Skeletal muscle tissue (tissue), 4 donors: ENCODE results near the gene GLT6D1. TPM values are rescaled to one million over a fixed set of nuclear protein-coding genes. Genes with fewer than 3 reads are reported as not detected.

Experiments
- H3K27ac ChIP-seq: one replicate; pipeline ENCODE4 v1.7.0; 2013; ENCODE audit warnings: mild to moderate bottlenecking, low read depth, low read length, inconsistent platforms
- H3K27me3 ChIP-seq, 3 donors: one replicate each; pipeline ENCODE4 v1.7.0; 2013; ENCODE audit warnings: low read length in 3 of 3; ENCODE audit not compliant: control insufficient read depth in 3 of 3, insufficient read depth in 3 of 3
- H3K36me3 ChIP-seq, 3 donors: one replicate each; pipeline ENCODE4 v1.7.0; 2013; ENCODE audit warnings: low read length in 3 of 3; ENCODE audit not compliant: control insufficient read depth in 3 of 3, insufficient read depth in 3 of 3
- H3K4me1 ChIP-seq, 3 donors: one replicate each; pipeline ENCODE4 v1.7.0; 2013; ENCODE audit warnings: low read length in 3 of 3, mild to moderate bottlenecking in 3 of 3; ENCODE audit not compliant: control insufficient read depth in 3 of 3, insufficient read depth in 3 of 3
- H3K4me3 ChIP-seq, 3 donors: one replicate each; pipeline ENCODE4 v1.7.0; 2013; ENCODE audit warnings: low read length in 3 of 3
- H3K9ac ChIP-seq, 3 donors: one replicate each; pipeline ENCODE4 v1.7.0; 2013; ENCODE audit warnings: low read length in 3 of 3, mild to moderate bottlenecking in 3 of 3, moderate library complexity in 2 of 3, low read depth in 1 of 3
- H3K9me3 ChIP-seq, 3 donors: one replicate each; pipeline ENCODE4 v1.7.0; 2013; ENCODE audit warnings: low read length in 3 of 3; ENCODE audit not compliant: control insufficient read depth in 3 of 3
- total RNA-seq: library from RNA; depleted of rRNA; stranded (reverse); fragments of >200 nt; gene quantifications from one replicate; pipeline ENCODE4 v1.2.3, GENCODE V29; 2014
- donor health status: Osteomylitis.

GLT6D1 gene
- total RNA-seq, 1 donor from 2014 or later: not detected

DNA sequence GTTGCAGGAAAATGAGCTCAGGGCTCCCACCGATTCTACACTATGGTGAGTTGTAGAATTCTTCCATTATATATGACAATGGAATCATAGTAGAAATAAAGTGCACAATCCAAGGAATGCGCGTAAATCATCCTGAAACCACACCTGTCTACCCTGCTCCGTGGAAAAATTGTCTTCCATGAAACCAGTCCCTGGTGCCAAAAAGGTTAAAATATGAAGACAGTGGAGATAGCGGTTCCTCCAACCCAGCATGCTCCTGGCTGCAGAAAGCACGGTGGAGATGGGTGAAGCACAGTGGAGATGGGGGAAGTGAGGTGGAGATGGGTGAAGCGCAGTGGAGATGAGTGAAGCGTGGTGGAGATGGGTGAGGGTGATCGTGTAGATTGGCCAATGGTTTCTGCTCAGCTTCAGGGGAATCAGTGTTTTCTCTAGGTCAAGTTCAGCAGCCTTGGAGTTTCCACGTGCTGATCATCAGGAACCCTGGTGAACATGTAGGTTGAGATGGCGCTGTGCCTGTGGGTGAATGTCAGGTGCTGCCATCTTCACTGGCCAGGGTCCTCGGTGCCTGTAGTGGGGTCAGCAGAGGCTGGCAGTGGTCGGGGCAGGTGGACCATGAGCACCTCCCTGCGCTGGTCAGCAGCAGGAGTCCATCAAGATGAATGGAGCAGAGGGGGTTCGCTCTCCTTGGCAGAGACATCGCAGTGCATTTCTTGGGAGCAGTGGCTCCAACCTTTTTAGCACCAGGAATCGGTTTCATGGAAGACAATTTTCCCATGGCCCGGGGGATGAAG is 57.5 kb downstream of the GLT6D1 start:
- no peak overlapping the region for H3K27ac ChIP-seq
- H3K9ac ChIP-seq: no peak overlapping the region
- peaks cover 13 to 47% (median 37%) of the 10 kb centered on the region in 3 donors for H3K27me3 ChIP-seq
- no peaks in the 10 kb centered on the region for H3K9me3 ChIP-seq
- no peaks in the 10 kb centered on the region for H3K36me3 ChIP-seq
- no peak overlapping the region for H3K4me3 ChIP-seq
- H3K4me1 ChIP-seq: no peaks in the 10 kb centered on the region

DNA sequence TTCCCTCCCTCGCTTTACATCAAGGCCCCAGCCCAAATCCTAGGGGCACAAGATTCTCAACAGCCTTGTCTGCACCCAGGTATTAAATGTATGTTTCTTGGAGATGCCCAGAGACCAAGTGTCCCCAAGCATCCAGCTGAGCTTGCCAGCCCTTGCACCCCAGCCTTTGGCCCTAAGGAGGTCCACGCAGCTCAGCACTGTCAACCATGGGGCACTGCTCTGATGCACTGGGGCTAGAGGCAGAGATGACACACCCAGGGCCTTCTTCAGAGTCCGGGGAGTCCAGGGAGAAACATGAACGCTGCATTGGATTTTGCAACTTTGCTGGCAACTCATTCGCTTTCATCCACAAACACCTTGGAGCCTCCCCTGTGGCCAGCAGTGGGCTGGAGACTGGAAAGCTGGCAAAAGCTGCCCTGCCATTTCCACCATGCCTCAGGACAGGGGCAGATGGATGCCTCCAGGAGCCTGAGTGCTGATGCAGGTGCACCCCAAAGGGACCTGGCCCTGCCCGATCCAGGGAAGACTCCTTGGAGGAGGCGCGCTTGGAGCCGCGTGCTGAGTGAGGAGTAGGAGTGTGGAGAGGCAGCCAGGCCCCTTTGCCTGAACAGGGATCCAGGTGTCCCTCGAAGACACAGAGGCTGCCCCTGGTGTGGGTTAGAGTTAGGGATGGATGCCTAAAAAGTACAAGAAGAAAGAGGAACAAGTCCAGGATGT is 58.5 kb downstream of the GLT6D1 start:
- Histone ChIP-seq H3K27ac (no peak overlapping the region), H3K4me1 (no peaks in the 10 kb centered on the region), H3K4me3 (no peak overlapping the region), H3K9ac (no peak overlapping the region), H3K27me3 (peaks cover 15 to 46% (median 38%) of the 10 kb centered on the region in 3 donors), H3K9me3 (no peaks in the 10 kb centered on the region), H3K36me3 (no peaks in the 10 kb centered on the region)

DNA sequence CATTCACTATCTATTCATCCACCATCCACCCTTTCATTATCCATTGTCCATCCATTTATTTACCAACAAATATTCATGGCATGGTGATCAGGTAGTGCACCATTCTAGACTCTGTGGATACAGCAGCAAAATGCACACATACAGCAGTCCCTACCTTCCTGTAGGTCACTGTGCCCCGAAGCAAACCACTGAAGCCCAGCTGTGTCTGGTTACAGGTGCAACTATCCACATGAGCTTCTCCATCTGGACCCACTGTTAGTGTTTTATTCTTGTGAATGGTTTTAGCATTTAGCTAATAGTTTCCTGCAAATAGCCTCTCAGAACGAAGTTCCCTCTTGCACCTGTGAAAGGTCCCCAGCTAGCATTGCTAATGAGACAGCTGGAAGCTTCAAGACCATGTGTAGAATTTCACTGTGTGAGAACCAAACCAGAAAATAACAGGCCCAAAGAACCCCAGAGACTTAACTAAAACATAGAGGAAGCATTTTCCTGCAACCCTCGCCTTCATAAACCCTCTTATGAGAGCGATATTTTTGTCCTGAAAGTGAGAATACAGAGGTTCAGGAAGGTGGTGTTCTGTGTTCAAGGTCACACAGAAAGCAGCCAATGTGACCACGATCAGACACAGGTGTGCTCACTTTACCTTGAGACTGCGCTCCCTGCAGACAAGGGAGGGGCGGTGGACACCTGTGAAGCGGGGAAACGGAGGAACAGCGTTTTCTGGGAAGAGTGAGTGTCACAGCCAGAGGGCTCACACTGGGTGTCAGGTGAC is 59.3 kb downstream of the GLT6D1 start:
- Histone ChIP-seq H3K9me3 (no peaks in the 10 kb centered on the region), H3K27me3 (peaks cover 18 to 43% (median 36%) of the 10 kb centered on the region in 3 donors), H3K9ac (no peak overlapping the region), H3K4me1 (no peaks in the 10 kb centered on the region), H3K4me3 (no peak overlapping the region), H3K27ac (no peak overlapping the region), H3K36me3 (no peaks in the 10 kb centered on the region)

DNA sequence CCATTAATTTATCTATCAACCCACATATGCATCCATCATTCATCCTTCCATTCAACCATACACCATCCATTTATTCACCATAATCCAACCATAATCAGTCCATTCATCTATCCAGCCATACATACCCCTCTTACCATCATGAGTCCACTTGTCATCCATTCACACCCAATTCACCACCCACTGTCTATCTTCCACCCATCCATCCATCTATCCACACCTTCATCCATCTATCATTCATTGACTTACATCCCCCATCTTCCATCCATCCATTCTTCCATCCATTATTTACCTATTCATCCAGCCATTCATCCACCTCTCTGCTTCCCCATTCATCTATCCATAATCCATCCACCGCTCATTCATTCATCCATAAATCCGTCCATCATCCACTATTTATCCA is 60.0 kb downstream of the GLT6D1 start:
- Histone ChIP-seq H3K9me3 (no peaks in the 10 kb centered on the region), H3K27ac (no peak overlapping the region), H3K9ac (no peak overlapping the region), H3K4me1 (no peaks in the 10 kb centered on the region), H3K4me3 (no peak overlapping the region), H3K27me3 (peaks cover 21 to 43% (median 30%) of the 10 kb centered on the region in 3 donors), H3K36me3 (no peaks in the 10 kb centered on the region)

DNA sequence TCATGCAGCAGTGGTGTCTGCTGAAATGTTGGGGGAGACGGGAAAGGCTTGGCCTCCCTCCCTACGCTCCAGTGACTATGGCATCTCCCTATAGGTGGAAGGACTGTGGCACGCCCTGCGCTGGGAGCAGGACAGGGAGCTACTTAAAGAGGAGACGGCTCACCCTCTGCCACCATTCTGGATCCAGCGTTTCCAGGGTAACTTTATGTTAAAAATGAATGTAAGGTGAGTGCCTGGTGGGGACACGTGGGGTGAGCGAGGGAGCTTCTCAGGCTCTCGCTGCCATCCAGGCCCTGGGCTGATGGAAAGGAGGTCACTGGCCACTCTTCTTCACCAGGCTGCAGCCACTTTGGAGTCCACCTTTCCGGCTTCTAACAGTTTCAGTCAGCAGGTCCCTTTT is 62.1 kb downstream of the GLT6D1 start:
- Histone ChIP-seq H3K9me3 (no peaks in the 10 kb centered on the region), H3K4me3 (no peak overlapping the region), H3K9ac (no peak overlapping the region), H3K27me3 (peaks cover 22 to 39% (median 24%) of the 10 kb centered on the region in 3 donors), H3K36me3 (no peaks in the 10 kb centered on the region), H3K27ac (no peak overlapping the region), H3K4me1 (no peaks in the 10 kb centered on the region)

DNA sequence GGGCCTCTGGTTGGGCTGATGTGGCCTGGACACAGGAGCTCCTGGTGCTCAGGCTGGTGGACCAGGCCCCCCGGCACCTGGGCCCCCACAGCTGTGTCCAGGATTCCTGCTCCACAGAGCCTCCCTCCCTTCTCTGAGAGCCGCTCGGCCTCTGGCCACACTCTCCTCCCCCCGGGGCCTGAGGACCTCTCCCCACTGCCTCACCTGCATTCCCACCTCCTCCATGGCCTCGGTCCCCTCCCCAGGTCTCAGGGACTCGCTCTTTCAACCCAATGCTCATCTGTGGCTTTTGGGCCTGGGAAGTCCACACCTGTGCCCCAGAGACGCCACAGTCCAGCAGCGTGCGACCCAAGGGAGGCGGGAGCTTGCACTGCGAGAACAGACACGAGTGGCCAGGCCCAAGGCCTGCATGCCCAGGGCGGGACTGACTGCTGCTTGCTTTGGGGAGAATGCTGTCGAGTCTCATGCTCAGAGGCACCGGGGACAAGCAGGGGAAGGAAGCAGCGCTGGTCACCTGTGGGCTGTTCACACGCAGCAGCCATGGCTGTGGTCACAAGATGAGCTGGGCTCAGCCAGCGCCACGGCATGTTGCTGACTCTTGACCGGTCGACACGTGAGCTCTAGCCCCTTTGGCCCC is 63.2 kb downstream of the GLT6D1 start:
- peaks cover 15 to 35% (median 26%) of the 10 kb centered on the region in 3 donors for H3K27me3 ChIP-seq
- H3K27ac ChIP-seq: no peak overlapping the region
- H3K36me3 ChIP-seq: no peaks in the 10 kb centered on the region

DNA sequence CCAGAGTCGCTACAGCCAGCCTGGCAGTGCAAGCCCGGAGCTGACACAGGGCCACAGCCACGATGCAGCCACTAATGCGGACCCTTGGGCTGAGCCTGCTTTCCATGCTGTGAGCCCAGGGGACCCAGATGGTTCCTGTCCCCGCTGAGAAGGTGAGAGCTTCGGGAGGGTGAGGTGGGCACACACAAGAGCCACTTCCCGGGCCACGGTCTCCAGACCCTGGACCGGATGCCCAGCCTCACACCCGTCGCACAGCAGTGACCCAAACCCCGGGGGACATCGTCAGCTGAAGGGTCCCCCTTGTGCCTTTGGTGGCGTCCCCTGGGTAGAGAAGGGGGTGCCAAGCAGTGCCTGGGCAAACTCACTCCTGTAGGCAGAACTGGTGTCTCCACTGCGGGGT is 64.4 kb downstream of the GLT6D1 start:
- peaks cover 14 to 24% (median 18%) of the 10 kb centered on the region in 3 donors for H3K27me3 ChIP-seq

More for the DNA sequence above, 63.2 kb downstream of the GLT6D1 start:
- Histone ChIP-seq H3K9ac (no peak overlapping the region), H3K4me1 (no peaks in the 10 kb centered on the region), H3K4me3 (no peak overlapping the region), H3K9me3 (no peaks in the 10 kb centered on the region)

DNA sequence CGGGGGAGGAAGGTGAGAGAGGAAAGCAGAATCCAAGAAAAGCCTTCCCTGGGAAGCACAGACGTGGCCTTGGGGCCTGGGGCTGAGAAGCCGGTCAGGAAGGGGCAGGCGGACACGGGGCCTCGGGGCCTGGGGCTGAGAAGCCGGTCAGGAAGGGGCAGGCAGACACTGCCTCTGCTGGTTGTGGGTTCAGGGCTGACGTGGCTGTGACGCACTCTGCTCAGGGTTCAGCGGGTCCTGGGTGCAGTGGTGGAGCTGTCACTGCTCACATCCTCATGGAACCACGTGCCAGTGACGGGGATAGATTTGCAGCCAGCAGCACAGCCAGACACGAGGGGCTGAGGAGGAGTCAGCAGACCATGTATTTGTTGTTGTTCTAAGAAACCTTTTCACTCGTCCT is 65.0 kb downstream of the GLT6D1 start:
- Histone ChIP-seq H3K4me3 (no peak overlapping the region), H3K27me3 (peaks cover 14 to 21% (median 16%) of the 10 kb centered on the region in 3 donors), H3K36me3 (no peaks in the 10 kb centered on the region), H3K9ac (no peak overlapping the region), H3K9me3 (no peaks in the 10 kb centered on the region), H3K4me1 (no peaks in the 10 kb centered on the region), H3K27ac (no peak overlapping the region)

More for the DNA sequence above, 64.4 kb downstream of the GLT6D1 start:
- H3K4me1 ChIP-seq: no peaks in the 10 kb centered on the region
- H3K27ac ChIP-seq: no peak overlapping the region
- no peak overlapping the region for H3K9ac ChIP-seq
- no peaks in the 10 kb centered on the region for H3K9me3 ChIP-seq
- no peaks in the 10 kb centered on the region for H3K36me3 ChIP-seq
- no peak overlapping the region for H3K4me3 ChIP-seq
